ENCODE results near the gene NFS1. TPM values are rescaled to one million over a fixed set of nuclear protein-coding genes. Genes with fewer than 3 reads are reported as not detected.
"Not testable (repeated sequence)": the region's sequence is repeated elsewhere in the genome, so short reads cannot be mapped to it uniquely, and the experiment has no call there.

Gene NFS1
- total RNA-seq, 4 donors from 2014 or later = 21.1 to 45.5 (median 36.3) TPM

DNA sequence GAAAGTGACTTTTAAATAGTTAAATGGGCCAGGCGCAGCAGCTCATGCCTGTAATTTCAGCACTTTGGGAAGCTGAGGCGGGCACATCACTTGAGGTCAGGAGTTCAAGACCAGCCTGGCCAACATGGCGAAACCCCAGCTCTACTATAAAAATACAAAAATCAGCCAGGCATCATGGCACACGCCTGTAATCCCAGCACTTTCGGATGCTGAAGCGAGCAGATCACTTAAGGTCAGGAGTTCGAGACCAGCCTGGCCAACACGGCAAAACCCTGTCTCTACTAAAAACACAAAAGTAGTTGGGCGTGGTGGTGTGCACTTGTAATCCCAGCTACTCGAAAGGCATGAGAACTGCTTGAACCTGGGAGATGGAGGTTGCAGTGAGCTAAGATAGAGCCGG lies 6.7 kb upstream of the NFS1 start:
- H3K4me1 ChIP-seq; H3K27me3 ChIP-seq; H3K27ac ChIP-seq; H3K4me3 ChIP-seq (replicated peaks in 1 of 3); H3K9me3 ChIP-seq; DNase-seq: not testable (repeated sequence)
- H3K36me3 ChIP-seq = peaks cover 66 to 74% of the 10 kb centered on the region in 2 donors
- intact Hi-C loops (cut with DNase I) = loop anchor here (10.0 kb wide), 1 partner anchor 241 kb away; no protein-coding TSS in a partner anchor
- 93% methylated on average over 11 of the region's 11 CpGs for WGBS, 2 donors

DNA sequence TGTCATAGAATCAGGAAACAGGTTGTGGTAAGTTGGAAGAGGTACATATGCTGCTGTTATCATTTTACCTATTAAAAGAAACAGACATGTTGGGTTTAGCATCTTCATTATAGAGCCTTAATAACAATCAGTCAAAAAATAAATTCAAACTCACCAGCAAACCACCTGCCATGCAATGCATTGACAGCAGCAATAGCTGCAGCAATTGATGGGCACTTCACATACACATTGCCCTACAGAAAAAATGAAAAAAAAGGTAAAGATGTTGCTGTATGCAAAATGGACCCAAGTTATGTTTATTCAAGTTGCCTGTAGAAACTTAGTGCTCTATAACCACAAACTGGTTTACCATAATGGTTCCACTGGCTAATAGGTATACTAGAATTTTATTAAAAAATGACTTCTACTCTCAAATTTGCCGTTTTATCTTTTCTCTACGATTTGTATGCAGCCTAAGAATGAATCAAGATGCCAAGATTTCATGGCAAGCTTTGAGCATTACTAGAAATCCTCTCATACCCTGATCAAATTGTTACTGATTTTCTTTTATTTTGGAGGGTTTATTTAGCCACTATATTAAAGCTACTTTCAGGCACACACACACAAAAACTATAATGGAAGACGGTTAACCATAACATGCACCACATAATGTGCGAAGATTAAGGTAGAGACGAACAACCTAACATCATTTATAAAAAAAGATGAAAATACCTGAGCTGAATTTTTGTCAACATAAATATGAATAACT lies 5.5 kb upstream of the NFS1 start:
- 93 to 94% methylated on average over 5 of the region's 5 CpGs for WGBS, 2 donors

DNA sequence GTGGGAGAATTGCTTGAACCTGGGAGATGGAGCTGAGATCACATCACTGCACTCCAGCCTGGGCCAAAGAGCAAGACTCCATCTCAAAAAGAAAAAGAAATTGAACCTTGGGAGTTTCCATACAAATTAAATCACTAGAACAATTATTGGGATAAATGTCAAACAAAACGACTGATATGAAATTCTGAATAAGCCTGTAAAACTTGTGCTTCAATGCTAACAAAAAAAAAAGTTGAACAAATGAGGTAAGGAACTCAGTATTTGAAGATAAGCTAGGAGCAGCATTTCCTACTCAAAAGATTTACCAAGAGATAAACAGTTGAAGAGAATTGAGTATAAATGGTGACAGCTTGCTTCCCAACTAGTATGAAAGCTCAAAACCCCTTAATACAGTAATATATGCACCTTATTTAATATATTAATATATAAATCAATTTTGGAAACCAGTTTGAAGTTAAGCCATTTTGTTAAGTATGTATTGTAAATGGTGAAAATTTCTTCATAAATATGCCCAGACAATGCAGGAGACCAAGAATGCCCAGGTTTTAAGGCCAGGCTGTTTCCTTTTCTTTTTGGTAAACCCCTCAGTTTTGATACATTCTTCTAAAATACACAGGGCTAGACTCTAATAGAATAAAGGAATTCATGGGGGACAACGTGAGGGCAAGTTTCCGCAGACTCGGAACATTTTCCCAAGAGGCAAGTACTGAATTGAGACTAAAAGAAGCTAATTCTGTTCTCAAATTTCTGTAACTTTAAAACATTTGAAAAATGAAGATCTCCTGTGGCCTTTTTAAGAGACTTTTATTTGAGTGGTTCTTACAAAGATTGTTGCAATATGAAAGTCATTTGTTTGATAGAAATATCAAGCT lies 3.9 kb upstream of the NFS1 start:
- TF ChIP-seq, protein P1, sequence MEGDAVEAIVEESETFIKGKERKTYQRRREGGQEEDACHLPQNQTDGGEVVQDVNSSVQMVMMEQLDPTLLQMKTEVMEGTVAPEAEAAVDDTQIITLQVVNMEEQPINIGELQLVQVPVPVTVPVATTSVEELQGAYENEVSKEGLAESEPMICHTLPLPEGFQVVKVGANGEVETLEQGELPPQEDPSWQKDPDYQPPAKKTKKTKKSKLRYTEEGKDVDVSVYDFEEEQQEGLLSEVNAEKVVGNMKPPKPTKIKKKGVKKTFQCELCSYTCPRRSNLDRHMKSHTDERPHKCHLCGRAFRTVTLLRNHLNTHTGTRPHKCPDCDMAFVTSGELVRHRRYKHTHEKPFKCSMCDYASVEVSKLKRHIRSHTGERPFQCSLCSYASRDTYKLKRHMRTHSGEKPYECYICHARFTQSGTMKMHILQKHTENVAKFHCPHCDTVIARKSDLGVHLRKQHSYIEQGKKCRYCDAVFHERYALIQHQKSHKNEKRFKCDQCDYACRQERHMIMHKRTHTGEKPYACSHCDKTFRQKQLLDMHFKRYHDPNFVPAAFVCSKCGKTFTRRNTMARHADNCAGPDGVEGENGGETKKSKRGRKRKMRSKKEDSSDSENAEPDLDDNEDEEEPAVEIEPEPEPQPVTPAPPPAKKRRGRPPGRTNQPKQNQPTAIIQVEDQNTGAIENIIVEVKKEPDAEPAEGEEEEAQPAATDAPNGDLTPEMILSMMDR (IDR thresholded peaks at IDR 0.05) = no peak
- no peak for TF ChIP-seq POLR2A (IDR thresholded peaks at IDR 0.05)
- H3K4me3 ChIP-seq (replicated peaks in 1 of 3) = no peak overlapping the region
- H3K27ac ChIP-seq = no peak overlapping the region
- intact Hi-C loops (cut with DNase I) = loop anchor here (10.0 kb wide), 1 partner anchor 238 kb away; no protein-coding TSS in a partner anchor
- no peak for DNase-seq
- WGBS, 2 donors = 74 to 77% methylated on average over 4 of the region's 4 CpGs
- peaks cover 52 to 62% of the 10 kb centered on the region in 2 donors for H3K36me3 ChIP-seq
- H3K27me3 ChIP-seq = no peaks in the 10 kb centered on the region
- no peaks in the 10 kb centered on the region for H3K9me3 ChIP-seq
- peaks cover 1 to 12% of the 10 kb centered on the region in 2 donors for H3K4me1 ChIP-seq

More for the DNA sequence above, 5.5 kb upstream of the NFS1 start:
- H3K9me3 ChIP-seq = no peaks in the 10 kb centered on the region
- intact Hi-C loops (cut with DNase I) = loop anchor here (10.0 kb wide), 1 partner anchor 240 kb away; no protein-coding TSS in a partner anchor
- H3K4me3 ChIP-seq (replicated peaks in 1 of 3) = no peak overlapping the region
- no peak for TF ChIP-seq POLR2A (IDR thresholded peaks at IDR 0.05)
- TF ChIP-seq, protein P1 (IDR thresholded peaks at IDR 0.05) = no peak
- H3K27ac ChIP-seq = no peak overlapping the region
- peaks cover 7 to 8% of the 10 kb centered on the region in 2 donors for H3K4me1 ChIP-seq
- peaks cover 59 to 67% of the 10 kb centered on the region in 2 donors for H3K36me3 ChIP-seq
- no peaks in the 10 kb centered on the region for H3K27me3 ChIP-seq
- DNase-seq = no peak

DNA sequence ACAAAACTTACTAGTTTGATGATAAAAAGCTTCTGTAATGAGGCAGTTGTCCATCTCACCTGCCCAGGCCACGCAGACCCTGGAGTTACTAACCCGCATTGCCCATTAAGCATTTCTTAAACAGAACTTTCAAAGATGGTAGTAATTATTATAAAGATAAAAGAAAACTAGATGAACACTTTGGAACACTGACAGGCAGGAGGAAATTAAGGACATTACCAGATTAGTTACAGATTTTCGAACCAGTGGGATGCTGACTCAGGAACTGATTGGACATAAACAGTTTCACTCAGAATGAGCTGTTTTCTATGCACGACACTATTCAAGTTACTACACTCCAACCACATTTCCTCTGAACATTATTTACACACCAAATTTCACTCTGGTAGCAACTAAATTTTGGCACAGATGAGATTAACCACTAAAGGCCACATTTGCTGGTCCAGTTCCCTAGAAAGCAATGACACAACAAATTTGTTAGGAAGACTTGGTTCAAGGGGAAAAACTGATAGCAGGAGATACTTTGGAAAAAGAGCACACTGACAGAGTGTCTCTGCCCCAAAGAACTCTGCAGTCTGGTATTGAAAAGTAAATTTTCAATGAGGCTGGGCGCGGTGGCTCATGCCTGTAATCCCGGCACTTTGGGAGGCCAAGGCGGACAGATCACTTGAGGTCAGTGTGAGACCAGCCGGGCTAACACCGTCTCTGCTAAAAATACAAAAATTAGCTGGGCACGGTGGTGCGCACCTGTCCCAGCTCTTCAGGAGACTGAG lies 3.1 kb upstream of the NFS1 start:
- Histone ChIP-seq H3K4me1 (peaks cover 4 to 19% of the 10 kb centered on the region in 2 donors), H3K27me3 (no peaks in the 10 kb centered on the region), H3K27ac (no peak overlapping the region), H3K36me3 (peaks cover 48 to 57% of the 10 kb centered on the region in 2 donors), H3K4me3 (replicated peaks in 1 of 3) (no peak overlapping the region), H3K9me3 (no peaks in the 10 kb centered on the region)
- TF ChIP-seq, protein P1 (IDR thresholded peaks at IDR 0.05) = no peak
- TF ChIP-seq POLR2A (IDR thresholded peaks at IDR 0.05) = no peak
- intact Hi-C loops (cut with DNase I) = loop anchor here (10.0 kb wide), 1 partner anchor 237 kb away; no protein-coding TSS in a partner anchor
- no peak for DNase-seq
- 82 to 86% methylated on average over 12 of the region's 12 CpGs for WGBS, 2 donors

DNA sequence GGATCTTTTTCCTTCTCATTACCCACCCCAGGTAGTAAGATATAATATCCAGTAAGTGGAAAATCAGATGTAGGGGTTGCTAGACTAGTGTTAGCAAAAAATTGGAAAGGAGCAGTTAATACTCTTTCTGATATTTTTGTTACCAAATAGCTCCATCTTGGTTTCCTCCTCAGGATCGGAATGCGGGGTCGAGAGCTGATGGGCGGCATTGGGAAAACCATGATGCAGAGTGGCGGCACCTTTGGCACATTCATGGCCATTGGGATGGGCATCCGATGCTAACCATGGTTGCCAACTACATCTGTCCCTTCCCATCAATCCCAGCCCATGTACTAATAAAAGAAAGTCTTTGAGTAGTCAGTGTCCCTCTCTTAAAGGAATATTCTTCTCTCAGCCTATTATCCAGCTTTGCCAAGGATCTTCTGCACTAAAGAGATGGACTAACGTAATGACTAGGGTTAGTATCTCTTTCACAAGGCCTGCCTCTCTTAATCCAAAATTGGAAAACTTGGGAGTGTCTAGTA lies 1.5 kb upstream of the NFS1 start:
- no peak for DNase-seq
- 93 to 95% methylated on average over 7 of the region's 7 CpGs for WGBS, 2 donors
- Histone ChIP-seq H3K9me3 (no peaks in the 10 kb centered on the region), H3K27me3 (no peaks in the 10 kb centered on the region), H3K27ac (peak overlapping the region in 1 of 3 donors; percentile 11), H3K36me3 (peaks cover 33 to 42% of the 10 kb centered on the region in 2 donors), H3K4me3 (replicated peaks in 1 of 3) (no peak overlapping the region), H3K4me1 (peaks cover 4 to 19% of the 10 kb centered on the region in 2 donors)
- intact Hi-C loops (cut with DNase I) = loop anchor here (10.0 kb wide), 1 partner anchor 236 kb away; no protein-coding TSS in a partner anchor
- TF ChIP-seq, protein P1 (IDR thresholded peaks at IDR 0.05) = no peak
- TF ChIP-seq POLR2A (IDR thresholded peaks at IDR 0.05) = no peak
